GM23338 (cell line): Measurements from ENCODE around the gene SPDYE1. TPM values are rescaled to one million over a fixed set of nuclear protein-coding genes. Genes with fewer than 3 reads are reported as not detected.
"Not testable (repeated sequence)": the region's sequence is repeated elsewhere in the genome, so short reads cannot be mapped to it uniquely, and the experiment has no call there.

Experiments
- ATAC-seq: fragments of 200-7000 bp; cut with Tn5 transposase; 3 replicates; pipeline ENCODE4 v1.9.1; 2020
- DNase-seq: peaks from one replicate; pipeline ENCODE4 v3.0.0-alpha.2; 2015; ENCODE audit warnings: low spot score
- H2AFZ ChIP-seq: fragments of 200-600 bp; sonication (generic); 2 replicates; pipeline ENCODE4 v1.8.0; 2016; ENCODE audit warnings: antibody characterized with exemption, mild to moderate bottlenecking, moderate library complexity
- H3F3A ChIP-seq: fragments of 200-600 bp; sonication (generic); replicated peaks from 2 replicates; pipeline ENCODE4 v1.8.0; 2017; ENCODE audit warnings: antibody characterized with exemption, mixed run types, low read depth
- H3K27ac ChIP-seq: fragments of 200-600 bp; sonication (generic); 2 replicates; pipeline ENCODE4 v1.6.1; 2016; ENCODE audit warnings: low read depth
- H3K27me3 ChIP-seq: fragments of 200-600 bp; sonication (generic); 2 replicates; pipeline ENCODE4 v1.8.0; 2016; ENCODE audit warnings: mild to moderate bottlenecking, mixed run types, moderate library complexity; ENCODE audit not compliant: insufficient read depth
- H3K36me3 ChIP-seq: fragments of 200-600 bp; sonication (generic); 2 replicates; pipeline ENCODE4 v1.8.0; 2016; ENCODE audit warnings: mild to moderate bottlenecking; ENCODE audit not compliant: insufficient read depth
- H3K4me1 ChIP-seq: fragments of 200-600 bp; sonication (generic); 2 replicates; pipeline ENCODE4 v1.8.0; 2016; ENCODE audit warnings: mild to moderate bottlenecking, moderate library complexity; ENCODE audit not compliant: insufficient read depth
- H3K4me2 ChIP-seq: fragments of 200-600 bp; sonication (generic); 2 replicates; pipeline ENCODE4 v1.7.1; 2017; ENCODE audit warnings: mixed run types
- H3K4me3 ChIP-seq: fragments of 200-600 bp; sonication (generic); 2 replicates; pipeline ENCODE4 v1.6.1; 2016; ENCODE audit warnings: mixed run types
- H3K79me2 ChIP-seq: fragments of 200-600 bp; sonication (generic); replicated peaks from 2 replicates; pipeline ENCODE4 v1.8.0; 2017; ENCODE audit warnings: mild to moderate bottlenecking; ENCODE audit not compliant: insufficient read depth
- H3K9me2 ChIP-seq: fragments of 200-600 bp; sonication (generic); 2 replicates; pipeline ENCODE4 v1.8.0; 2017; ENCODE audit not compliant: insufficient read depth
- H4K20me1 ChIP-seq: fragments of 200-600 bp; sonication (generic); replicated peaks from 2 replicates; pipeline ENCODE4 v1.8.0; 2017; ENCODE audit warnings: mild to moderate bottlenecking; ENCODE audit not compliant: insufficient read depth
- H3K27ac Mint-ChIP-seq: 2 replicates; pipeline ENCODE4 v1.8.0; 2020; ENCODE audit warnings: inconsistent platforms, mild to moderate bottlenecking, moderate library complexity, mixed read lengths
- H3K27me3 Mint-ChIP-seq: 3 replicates; pipeline ENCODE4 v1.8.0; 2022; ENCODE audit warnings: low read depth, mild to moderate bottlenecking, moderate library complexity, mixed read lengths, inconsistent platforms; ENCODE audit not compliant: insufficient read depth, poor library complexity
- H3K36me3 Mint-ChIP-seq: 3 replicates; pipeline ENCODE4 v1.8.0; 2021; ENCODE audit warnings: low read depth, mild to moderate bottlenecking, inconsistent platforms, moderate library complexity, mixed read lengths
- H3K4me1 Mint-ChIP-seq: 3 replicates; pipeline ENCODE4 v1.8.0; 2020; ENCODE audit warnings: mild to moderate bottlenecking, inconsistent platforms, mixed read lengths
- H3K4me3 Mint-ChIP-seq: 3 replicates; pipeline ENCODE4 v1.8.0; 2021; ENCODE audit warnings: moderate library complexity, mild to moderate bottlenecking, inconsistent platforms, mixed read lengths
- H3K9me3 Mint-ChIP-seq: 3 replicates; pipeline ENCODE4 v1.8.0; 2020; ENCODE audit warnings: moderate library complexity, mild to moderate bottlenecking, inconsistent platforms, mixed read lengths
- polyA plus RNA-seq: library from polyadenylated mRNA; unstranded; fragments of >200 nt; fragmentation: Nextera tagmentation; extraction: Ambion mirVana; gene quantifications from 2 replicates; pipeline ENCODE4 v1.2.1, GENCODE V29; 2016
- total RNA-seq: library from RNA; depleted of rRNA; stranded (reverse); fragments of >200 nt; shearing (Covaris generic); gene quantifications from 2 replicates; pipeline ENCODE4 v1.2.3, GENCODE V29; 2014

Gene SPDYE1
- total and polyA plus RNA-seq, 2 experiments from 2014 or later = 1.6 TPM; not detected in 1

- not testable (repeated sequence) for H2AFZ ChIP-seq, H3K9me3 Mint-ChIP-seq, H3F3A ChIP-seq, H3K27me3 ChIP-seq, H3K4me1 ChIP-seq, ATAC-seq, H4K20me1 ChIP-seq, H3K36me3 Mint-ChIP-seq, H3K4me2 ChIP-seq, H3K4me1 Mint-ChIP-seq, H3K27ac ChIP-seq, H3K9me2 ChIP-seq, DNase-seq, H3K79me2 ChIP-seq, H3K4me3 ChIP-seq, H3K36me3 ChIP-seq, H3K27ac Mint-ChIP-seq, H3K4me3 Mint-ChIP-seq, H3K27me3 Mint-ChIP-seq
Measured at GRCh38 chr7:43992896-43993295, 4.8 kb upstream of the SPDYE1 start.

GRCh38 chr7:43994681-43995080, 3.0 kb upstream of the SPDYE1 start:
- not testable (repeated sequence) for H3K27me3 Mint-ChIP-seq, ATAC-seq, H3K27ac ChIP-seq, H2AFZ ChIP-seq, H3K9me2 ChIP-seq, H3K79me2 ChIP-seq, H3K36me3 Mint-ChIP-seq, H3K27ac Mint-ChIP-seq, H3K36me3 ChIP-seq, H3K4me2 ChIP-seq, H3K4me1 ChIP-seq, H3F3A ChIP-seq, DNase-seq, H3K9me3 Mint-ChIP-seq, H3K4me1 Mint-ChIP-seq, H3K4me3 ChIP-seq, H3K4me3 Mint-ChIP-seq, H3K27me3 ChIP-seq, H4K20me1 ChIP-seq

- H3K27me3 ChIP-seq, DNase-seq, H3K4me1 Mint-ChIP-seq, H3K27ac ChIP-seq, H3K4me1 ChIP-seq, H3K4me3 ChIP-seq, H3K27ac Mint-ChIP-seq, H4K20me1 ChIP-seq, H3K4me2 ChIP-seq, H2AFZ ChIP-seq, H3K79me2 ChIP-seq, H3F3A ChIP-seq, H3K9me3 Mint-ChIP-seq, H3K4me3 Mint-ChIP-seq, H3K36me3 ChIP-seq, H3K27me3 Mint-ChIP-seq, H3K9me2 ChIP-seq, H3K36me3 Mint-ChIP-seq, ATAC-seq: not testable (repeated sequence)
Measured at GRCh38 chr7:44012081-44012480, 14.4 kb downstream of the SPDYE1 start.

GRCh38 chr7:44015090-44015489, 17.4 kb downstream of the SPDYE1 start:
- ATAC-seq, H3K36me3 ChIP-seq, H3K4me3 ChIP-seq, H3K27ac Mint-ChIP-seq, H3K9me3 Mint-ChIP-seq, H3K4me1 Mint-ChIP-seq, H3K27me3 Mint-ChIP-seq, H3K36me3 Mint-ChIP-seq, H3K4me3 Mint-ChIP-seq, H3K4me2 ChIP-seq, H3K79me2 ChIP-seq, H4K20me1 ChIP-seq, H3F3A ChIP-seq, H3K9me2 ChIP-seq, H3K27me3 ChIP-seq, H2AFZ ChIP-seq, DNase-seq, H3K27ac ChIP-seq, H3K4me1 ChIP-seq: not testable (repeated sequence)
